OCI-LY1 (cell line): ENCODE results near the gene SPTBN2.

Source experiments
- H2AFZ ChIP-seq: fragments of 200-600 bp; sonication (generic), shearing (Covaris generic); 2 replicates; pipeline ENCODE4 v1.6.0; 2014; ENCODE audit warnings: antibody characterized with exemption, mild to moderate bottlenecking, low read length
- H3F3A ChIP-seq: fragments of 200-600 bp; sonication (generic), shearing (Covaris generic); 2 replicates; pipeline ENCODE4 v1.6.0; 2014; ENCODE audit warnings: mild to moderate bottlenecking, antibody characterized with exemption, low read length, moderate library complexity; ENCODE audit not compliant: insufficient read depth
- H3K27ac ChIP-seq: fragments of 200-600 bp; sonication (generic); 2 replicates; pipeline ENCODE4 v1.5.1; 2014; ENCODE audit warnings: low read length, mixed run types, mild to moderate bottlenecking, low read depth; ENCODE audit not compliant: poor library complexity, severe bottlenecking
- H3K27me3 ChIP-seq: fragments of 200-600 bp; sonication (generic); 2 replicates; pipeline ENCODE4 v1.6.0; 2014; ENCODE audit warnings: antibody characterized with exemption, mild to moderate bottlenecking, low read length, moderate library complexity; ENCODE audit not compliant: insufficient read depth
- H3K36me3 ChIP-seq: fragments of 200-600 bp; sonication (generic); 2 replicates; pipeline ENCODE4 v1.6.1; 2014; ENCODE audit warnings: mild to moderate bottlenecking, antibody characterized with exemption, low read length, moderate library complexity, mixed read lengths; ENCODE audit not compliant: insufficient read depth
- H3K4me1 ChIP-seq: fragments of 200-600 bp; sonication (generic); 2 replicates; pipeline ENCODE4 v1.5.1; 2014; ENCODE audit warnings: mild to moderate bottlenecking, low read length, moderate library complexity; ENCODE audit not compliant: insufficient read depth, severe bottlenecking
- H3K4me2 ChIP-seq: fragments of 200-600 bp; sonication (generic), shearing (Covaris generic); 2 replicates; pipeline ENCODE4 v1.6.1; 2014; ENCODE audit warnings: low read length
- H3K4me3 ChIP-seq: fragments of 200-600 bp; sonication (generic); 2 replicates; pipeline ENCODE4 v1.5.1; 2014; ENCODE audit warnings: low read length, low read depth, mild to moderate bottlenecking, mixed read lengths; ENCODE audit not compliant: poor library complexity, severe bottlenecking
- H3K79me2 ChIP-seq: fragments of 200-600 bp; shearing (Covaris generic); 2 replicates; pipeline ENCODE4 v1.6.1; 2016; ENCODE audit warnings: mixed run types, low read length, mixed read lengths; ENCODE audit not compliant: insufficient read depth
- H3K9ac ChIP-seq: fragments of 200-600 bp; sonication (generic), shearing (Covaris generic); 2 replicates; pipeline ENCODE4 v1.6.1; 2014; ENCODE audit warnings: mild to moderate bottlenecking, low read length, mixed read lengths
- H3K9me2 ChIP-seq: fragments of 200-600 bp; sonication (generic), shearing (Covaris generic); 2 replicates; pipeline ENCODE4 v1.6.1; 2014; ENCODE audit warnings: low read depth, mild to moderate bottlenecking, low read length, mixed read lengths
- H3K9me3 ChIP-seq: fragments of 200-600 bp; shearing (Covaris generic); 2 replicates; pipeline ENCODE4 v1.6.1; 2014; ENCODE audit warnings: low read length, mixed read lengths
- H4K20me1 ChIP-seq: fragments of 200-600 bp; sonication (generic), shearing (Covaris generic); 2 replicates; pipeline ENCODE4 v1.6.0; 2016; ENCODE audit warnings: mild to moderate bottlenecking, low read length; ENCODE audit not compliant: insufficient read depth
- EZH2 ChIP-seq: fragments of 200-600 bp; sonication (generic), shearing (Covaris generic); IDR thresholded peaks from 2 replicates; pipeline ENCODE4 v1.8.0; 2017; ENCODE audit warnings: borderline replicate concordance, mixed run types, mild to moderate bottlenecking, antibody characterized with exemption, low read length, moderate library complexity, mixed read lengths
- TF ChIP-seq, protein P1 (sequence below): fragments of 200-600 bp; sonication (generic), shearing (Covaris generic); IDR thresholded peaks from 2 replicates; pipeline ENCODE4 v1.5.1; 2017; ENCODE audit warnings: mild to moderate bottlenecking, antibody characterized with exemption, low read length, moderate library complexity, mixed read lengths

SPTBN2 gene

DNA sequence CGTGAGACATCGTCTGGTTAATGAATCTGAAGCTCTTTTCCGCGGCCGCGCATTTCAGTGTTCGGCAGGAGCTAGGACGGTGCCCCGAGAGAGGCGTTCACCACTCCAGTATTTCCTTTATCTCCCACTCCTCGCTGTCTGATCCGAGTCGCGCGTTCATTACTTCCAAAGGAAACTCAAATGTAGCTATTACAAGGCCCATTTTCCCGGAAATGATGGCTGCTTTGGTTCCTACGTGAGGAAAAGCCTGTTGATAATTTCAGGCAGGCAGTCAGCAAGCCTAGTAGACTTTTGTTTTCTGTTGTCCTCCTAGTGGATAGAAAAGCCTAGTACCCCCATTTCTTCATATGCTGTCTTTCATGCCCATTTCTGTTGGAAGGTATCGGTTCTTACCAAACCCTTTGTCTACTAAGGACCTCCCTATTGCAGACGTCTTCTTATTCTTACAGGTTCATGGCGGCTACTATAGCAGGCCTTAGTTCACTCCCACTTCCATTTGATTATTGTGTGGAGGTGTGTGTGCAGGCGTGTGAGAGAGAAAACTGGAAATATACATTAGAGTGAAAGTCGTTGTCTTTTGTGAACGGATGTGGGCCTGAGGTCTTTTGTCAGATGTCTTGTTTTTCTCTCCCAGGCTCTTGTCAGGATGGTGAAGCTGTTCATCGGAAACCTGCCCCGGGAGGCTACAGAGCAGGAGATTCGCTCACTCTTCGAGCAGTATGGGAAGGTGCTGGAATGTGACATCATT lies 89.8 kb downstream of the SPTBN2 start:
- Histone ChIP-seq H3K27ac (peak overlapping the region; percentile 77), H3K4me3 (peak overlapping the region; percentile 96), H3F3A (peaks cover 22% of the 10 kb centered on the region), H3K9me3 (no peaks in the 10 kb centered on the region), H2AFZ (no peak overlapping the region), H3K36me3 (peaks cover 83% of the 10 kb centered on the region), H3K4me2 (peak overlapping the region; percentile 100), H3K27me3 (no peaks in the 10 kb centered on the region), H3K9me2 (no peaks in the 10 kb centered on the region), H4K20me1 (peaks cover 5% of the 10 kb centered on the region; the same call in 1 of the 2 replicates), H3K4me1 (peaks cover 56% of the 10 kb centered on the region), H3K9ac (peak overlapping the region; percentile 96), H3K79me2 (peaks cover 68% of the 10 kb centered on the region)
- TF ChIP-seq EZH2 = no peak

- peak within 1 kb of the TSS; percentile 96 for H3K9ac ChIP-seq
- peaks cover 81% of the 10 kb centered on the region for H3K36me3 ChIP-seq
- peaks cover 64% of the 10 kb centered on the region for H3K79me2 ChIP-seq
- H3K9me3 ChIP-seq = no peaks in the 10 kb centered on the region
- H3K4me3 ChIP-seq = peak within 1 kb of the TSS; percentile 96
- H3K4me2 ChIP-seq = peak within 1 kb of the TSS; percentile 100
- no peak within 1 kb of the TSS for H2AFZ ChIP-seq
- no peaks in the 10 kb centered on the region for H3K9me2 ChIP-seq
- H4K20me1 ChIP-seq = peaks cover 5% of the 10 kb centered on the region; the same call in 1 of the 2 replicates
- TF ChIP-seq, protein P1, sequence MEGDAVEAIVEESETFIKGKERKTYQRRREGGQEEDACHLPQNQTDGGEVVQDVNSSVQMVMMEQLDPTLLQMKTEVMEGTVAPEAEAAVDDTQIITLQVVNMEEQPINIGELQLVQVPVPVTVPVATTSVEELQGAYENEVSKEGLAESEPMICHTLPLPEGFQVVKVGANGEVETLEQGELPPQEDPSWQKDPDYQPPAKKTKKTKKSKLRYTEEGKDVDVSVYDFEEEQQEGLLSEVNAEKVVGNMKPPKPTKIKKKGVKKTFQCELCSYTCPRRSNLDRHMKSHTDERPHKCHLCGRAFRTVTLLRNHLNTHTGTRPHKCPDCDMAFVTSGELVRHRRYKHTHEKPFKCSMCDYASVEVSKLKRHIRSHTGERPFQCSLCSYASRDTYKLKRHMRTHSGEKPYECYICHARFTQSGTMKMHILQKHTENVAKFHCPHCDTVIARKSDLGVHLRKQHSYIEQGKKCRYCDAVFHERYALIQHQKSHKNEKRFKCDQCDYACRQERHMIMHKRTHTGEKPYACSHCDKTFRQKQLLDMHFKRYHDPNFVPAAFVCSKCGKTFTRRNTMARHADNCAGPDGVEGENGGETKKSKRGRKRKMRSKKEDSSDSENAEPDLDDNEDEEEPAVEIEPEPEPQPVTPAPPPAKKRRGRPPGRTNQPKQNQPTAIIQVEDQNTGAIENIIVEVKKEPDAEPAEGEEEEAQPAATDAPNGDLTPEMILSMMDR = no peak
- no peak for TF ChIP-seq EZH2
- no peaks in the 10 kb centered on the region for H3K27me3 ChIP-seq
- peak within 1 kb of the TSS; percentile 80 for H3K27ac ChIP-seq
- H3F3A ChIP-seq = peaks cover 24% of the 10 kb centered on the region
- H3K4me1 ChIP-seq = peaks cover 56% of the 10 kb centered on the region
These were observed 90.6 kb downstream of the SPTBN2 start, which contains the start of gene RBM4 for GRCh38 chr11:66638177-66639065. Gene RBM4 (plus strand): TSS chr11:66638703. CDS start chr11:66639712, 1,009 bp downstream.

- TF ChIP-seq EZH2 = no peak
- TF ChIP-seq, protein P1 = no peak
- H3K9ac ChIP-seq = peak overlapping the region; percentile 57
These were observed 91.3 kb downstream of the SPTBN2 start for GRCh38 chr11:66637557-66638176.

More at GRCh38 chr11:66637557-66638176, 91.3 kb downstream of the SPTBN2 start:
- H3K4me3 ChIP-seq = peak overlapping the region; percentile 53
- H3K79me2 ChIP-seq = peaks cover 56% of the 10 kb centered on the region
- no peak overlapping the region for H2AFZ ChIP-seq
- peak overlapping the region; percentile 80 for H3K27ac ChIP-seq
- no peaks in the 10 kb centered on the region for H3K9me3 ChIP-seq
- no peaks in the 10 kb centered on the region for H3K27me3 ChIP-seq
- peaks cover 81% of the 10 kb centered on the region for H3K36me3 ChIP-seq
- peaks cover 54% of the 10 kb centered on the region for H3K4me1 ChIP-seq
- H3K9me2 ChIP-seq = no peaks in the 10 kb centered on the region
- peaks cover 25% of the 10 kb centered on the region for H3F3A ChIP-seq
- peak overlapping the region; percentile 73 for H3K4me2 ChIP-seq
- H4K20me1 ChIP-seq = peaks cover 5% of the 10 kb centered on the region; the same call in 1 of the 2 replicates
